GM10847 (cell line): ENCODE results near the gene DDX10.

Source experiments
- POLR2A ChIP-seq: IDR thresholded peaks from 2 replicates; pipeline ENCODE4 v1.6.1; 2011; ENCODE audit not compliant: insufficient read length; ENCODE audit errors: extremely low read depth

Gene DDX10

GRCh38 chr11:108645970-108646369, 18.9 kb upstream of the DDX10 start:
- TF ChIP-seq POLR2A = no peak

- no peak for TF ChIP-seq POLR2A
Observed at GRCh38 chr11:108647387-108647700, 17.5 kb upstream of the DDX10 start.

- no peak for TF ChIP-seq POLR2A
Observed at GRCh38 chr11:108647701-108648527, 17.0 kb upstream of the DDX10 start.

GRCh38 chr11:108648528-108648885, 16.4 kb upstream of the DDX10 start:
- TF ChIP-seq POLR2A = no peak

GRCh38 chr11:108654994-108655631, 9.8 kb upstream of the DDX10 start:
- no peak for TF ChIP-seq POLR2A

- no peak for TF ChIP-seq POLR2A
Observed at GRCh38 chr11:108662700-108663099, 2.2 kb upstream of the DDX10 start.

GRCh38 chr11:108663154-108663877, 1.6 kb upstream of the DDX10 start:
- TF ChIP-seq POLR2A = no peak

GRCh38 chr11:108666373-108666772, 1.5 kb downstream of the DDX10 start:
- TF ChIP-seq POLR2A = no peak

- TF ChIP-seq POLR2A = no peak
Observed at GRCh38 chr11:108669286-108669685, 4.4 kb downstream of the DDX10 start.

- TF ChIP-seq POLR2A = no peak
Observed at GRCh38 chr11:108669711-108670110, 4.8 kb downstream of the DDX10 start.

GRCh38 chr11:108670451-108670850, 5.6 kb downstream of the DDX10 start:
- no peak for TF ChIP-seq POLR2A

GRCh38 chr11:108672113-108672512, 7.2 kb downstream of the DDX10 start:
- TF ChIP-seq POLR2A = no peak

GRCh38 chr11:108672786-108673185, 7.9 kb downstream of the DDX10 start:
- TF ChIP-seq POLR2A = no peak

GRCh38 chr11:108679045-108679444, 14.2 kb downstream of the DDX10 start:
- no peak for TF ChIP-seq POLR2A

GRCh38 chr11:108680271-108680670, 15.4 kb downstream of the DDX10 start:
- no peak for TF ChIP-seq POLR2A

- TF ChIP-seq POLR2A = no peak
Observed at GRCh38 chr11:108685419-108686130, 20.7 kb downstream of the DDX10 start.

GRCh38 chr11:108693852-108694251, 29.0 kb downstream of the DDX10 start:
- TF ChIP-seq POLR2A = no peak
